Middle frontal gyrus (tissue), 1 donor: ENCODE results near the gene CCDC127.
A peak's percentile ranks its signal among the peaks of the same experiment; 100 is the strongest.

Experiments
- DNase-seq: peaks from one replicate; pipeline ENCODE4 v3.0.0-alpha.2; 2015; ENCODE audit warnings: low spot score; ENCODE audit errors: extremely low spot score

CCDC127 gene

GRCh38 chr5:190366-191035 lies 27.5 kb downstream of the CCDC127 start:
- DNase-seq, result no peak

- DNase-seq, result no peak
Observed at GRCh38 chr5:189976-190365, 28.0 kb downstream of the CCDC127 start.

GRCh38 chr5:189486-189885 lies 28.5 kb downstream of the CCDC127 start:
- DNase-seq, result no peak

GRCh38 chr5:188488-189481 lies 29.2 kb downstream of the CCDC127 start:
- DNase-seq, result peak; percentile 50

- DNase-seq, result no peak
Observed at GRCh38 chr5:187617-188451, 30.1 kb downstream of the CCDC127 start.

- DNase-seq, result no peak
Observed at GRCh38 chr5:187042-187431, 30.9 kb downstream of the CCDC127 start.

- no peak for DNase-seq
Observed at GRCh38 chr5:186091-187041, 31.6 kb downstream of the CCDC127 start.

GRCh38 chr5:185095-186070 lies 32.6 kb downstream of the CCDC127 start:
- no peak for DNase-seq

- DNase-seq, result no peak
Observed at GRCh38 chr5:184471-184870, 33.5 kb downstream of the CCDC127 start.

- DNase-seq, result no peak
Observed at GRCh38 chr5:182126-182525, 35.8 kb downstream of the CCDC127 start.

- DNase-seq, result no peak
Observed at GRCh38 chr5:181566-181965, 36.4 kb downstream of the CCDC127 start.

GRCh38 chr5:181160-181559 lies 36.8 kb downstream of the CCDC127 start:
- DNase-seq, result no peak

GRCh38 chr5:180286-180918 lies 37.6 kb downstream of the CCDC127 start:
- DNase-seq, result no peak

- DNase-seq, result no peak
Observed at GRCh38 chr5:179401-179800, 38.6 kb downstream of the CCDC127 start.

- DNase-seq, result no peak
Observed at GRCh38 chr5:178110-178509, 39.8 kb downstream of the CCDC127 start.

GRCh38 chr5:176296-176823 lies 41.6 kb downstream of the CCDC127 start:
- DNase-seq, result no peak

- DNase-seq, result no peak
Observed at GRCh38 chr5:174876-175465, 43.0 kb downstream of the CCDC127 start.

- DNase-seq, result no peak
Observed at GRCh38 chr5:174291-174600, 43.7 kb downstream of the CCDC127 start.
